Measurements from ENCODE around the gene PIM2.

Gene PIM2

DNA sequence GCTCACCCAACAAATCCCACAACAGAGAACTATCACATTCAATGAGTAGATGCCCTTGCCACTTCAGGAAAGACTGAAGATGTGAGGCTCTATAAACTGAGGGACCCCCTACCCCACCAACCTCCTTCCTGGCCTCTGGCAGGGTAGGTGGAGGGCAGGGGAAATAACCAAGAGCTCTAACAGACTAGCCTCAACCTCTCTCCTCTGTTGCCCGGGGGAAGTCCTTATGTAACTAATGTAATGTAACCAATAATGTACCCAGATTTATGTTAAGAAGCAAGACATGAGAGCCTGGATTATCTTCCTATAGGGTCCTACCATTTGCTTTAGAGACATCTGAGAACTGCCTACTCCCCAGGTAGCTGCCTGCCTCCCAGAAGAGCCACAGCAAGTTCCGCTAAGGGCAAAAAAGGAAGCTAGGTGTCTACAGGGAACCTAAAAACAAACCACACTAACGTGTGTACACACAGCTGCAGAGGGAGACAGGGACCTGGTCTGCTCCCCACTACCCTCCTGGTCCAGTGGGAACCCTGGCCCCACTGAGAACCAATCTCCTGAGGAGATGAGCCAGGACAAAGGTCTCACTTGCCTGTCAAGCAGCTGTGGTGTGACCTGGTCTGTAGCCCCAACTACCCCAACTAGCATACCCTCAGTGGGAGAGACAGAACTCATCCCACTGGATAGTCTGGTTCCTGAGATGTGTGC, 20.9 kb upstream of the PIM2 start:
- TF ChIP-seq POLR2AphosphoS5 (IDR thresholded peaks at IDR 0.05; ENCODE audit: low read depth, low read length) = no peak
- no peak for TF ChIP-seq SIN3A (IDR thresholded peaks at IDR 0.05; ENCODE audit: borderline replicate concordance, insufficient read depth, low read length)

DNA sequence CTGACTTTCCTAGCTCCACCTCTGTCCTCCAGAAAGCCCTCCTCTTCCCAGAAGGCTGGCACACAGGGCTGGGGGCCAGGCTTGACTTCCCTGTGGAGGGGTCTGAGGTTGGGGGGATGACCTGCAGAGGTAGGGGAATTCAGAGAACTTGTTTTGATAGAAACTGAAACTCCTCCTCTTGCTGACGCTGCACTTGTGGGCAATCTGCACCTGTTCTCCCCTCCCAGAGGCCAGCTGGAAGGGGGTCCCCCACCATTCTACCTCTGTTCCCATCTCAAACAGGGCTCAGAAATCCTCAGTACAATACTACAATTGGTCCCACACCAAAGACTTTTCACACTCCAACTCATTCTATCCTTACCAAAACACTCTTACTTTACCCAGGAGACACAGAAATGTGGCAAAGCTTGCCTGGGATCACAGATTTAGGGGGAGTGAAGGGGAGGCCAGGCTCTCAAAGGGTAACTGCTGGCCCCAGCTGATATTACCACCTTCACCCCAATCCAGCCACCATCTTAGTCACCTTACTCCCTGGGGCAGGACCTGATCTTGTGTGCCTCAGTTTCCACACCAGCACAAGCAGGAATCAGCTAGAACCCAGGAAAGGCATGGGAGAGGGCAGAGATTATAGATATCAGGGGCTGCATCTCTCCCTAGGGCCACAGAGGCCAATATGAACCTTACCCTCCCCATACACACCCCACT, 20.0 kb upstream of the PIM2 start:
- TF ChIP-seq SIN3A (IDR thresholded peaks at IDR 0.05; ENCODE audit: borderline replicate concordance, insufficient read depth, low read length) = no peak
- no peak for TF ChIP-seq POLR2AphosphoS5 (IDR thresholded peaks at IDR 0.05; ENCODE audit: low read depth, low read length)
- TF ChIP-seq, protein P1, sequence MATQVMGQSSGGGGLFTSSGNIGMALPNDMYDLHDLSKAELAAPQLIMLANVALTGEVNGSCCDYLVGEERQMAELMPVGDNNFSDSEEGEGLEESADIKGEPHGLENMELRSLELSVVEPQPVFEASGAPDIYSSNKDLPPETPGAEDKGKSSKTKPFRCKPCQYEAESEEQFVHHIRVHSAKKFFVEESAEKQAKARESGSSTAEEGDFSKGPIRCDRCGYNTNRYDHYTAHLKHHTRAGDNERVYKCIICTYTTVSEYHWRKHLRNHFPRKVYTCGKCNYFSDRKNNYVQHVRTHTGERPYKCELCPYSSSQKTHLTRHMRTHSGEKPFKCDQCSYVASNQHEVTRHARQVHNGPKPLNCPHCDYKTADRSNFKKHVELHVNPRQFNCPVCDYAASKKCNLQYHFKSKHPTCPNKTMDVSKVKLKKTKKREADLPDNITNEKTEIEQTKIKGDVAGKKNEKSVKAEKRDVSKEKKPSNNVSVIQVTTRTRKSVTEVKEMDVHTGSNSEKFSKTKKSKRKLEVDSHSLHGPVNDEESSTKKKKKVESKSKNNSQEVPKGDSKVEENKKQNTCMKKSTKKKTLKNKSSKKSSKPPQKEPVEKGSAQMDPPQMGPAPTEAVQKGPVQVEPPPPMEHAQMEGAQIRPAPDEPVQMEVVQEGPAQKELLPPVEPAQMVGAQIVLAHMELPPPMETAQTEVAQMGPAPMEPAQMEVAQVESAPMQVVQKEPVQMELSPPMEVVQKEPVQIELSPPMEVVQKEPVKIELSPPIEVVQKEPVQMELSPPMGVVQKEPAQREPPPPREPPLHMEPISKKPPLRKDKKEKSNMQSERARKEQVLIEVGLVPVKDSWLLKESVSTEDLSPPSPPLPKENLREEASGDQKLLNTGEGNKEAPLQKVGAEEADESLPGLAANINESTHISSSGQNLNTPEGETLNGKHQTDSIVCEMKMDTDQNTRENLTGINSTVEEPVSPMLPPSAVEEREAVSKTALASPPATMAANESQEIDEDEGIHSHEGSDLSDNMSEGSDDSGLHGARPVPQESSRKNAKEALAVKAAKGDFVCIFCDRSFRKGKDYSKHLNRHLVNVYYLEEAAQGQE (IDR thresholded peaks at IDR 0.05; ENCODE audit: insufficient read depth in 1 of 2, low read depth in 2 of 2, low read length in 2 of 2) = no peak
- no peak for TF ChIP-seq TAF1 (IDR thresholded peaks at IDR 0.05; ENCODE audit: borderline replicate concordance, insufficient read depth, low read length)
- TF ChIP-seq FOXP2 (optimal IDR thresholded peaks at IDR 0.05; ENCODE audit: borderline replicate concordance, extremely low read depth, extremely low read length, insufficient read depth) = no peak

DNA sequence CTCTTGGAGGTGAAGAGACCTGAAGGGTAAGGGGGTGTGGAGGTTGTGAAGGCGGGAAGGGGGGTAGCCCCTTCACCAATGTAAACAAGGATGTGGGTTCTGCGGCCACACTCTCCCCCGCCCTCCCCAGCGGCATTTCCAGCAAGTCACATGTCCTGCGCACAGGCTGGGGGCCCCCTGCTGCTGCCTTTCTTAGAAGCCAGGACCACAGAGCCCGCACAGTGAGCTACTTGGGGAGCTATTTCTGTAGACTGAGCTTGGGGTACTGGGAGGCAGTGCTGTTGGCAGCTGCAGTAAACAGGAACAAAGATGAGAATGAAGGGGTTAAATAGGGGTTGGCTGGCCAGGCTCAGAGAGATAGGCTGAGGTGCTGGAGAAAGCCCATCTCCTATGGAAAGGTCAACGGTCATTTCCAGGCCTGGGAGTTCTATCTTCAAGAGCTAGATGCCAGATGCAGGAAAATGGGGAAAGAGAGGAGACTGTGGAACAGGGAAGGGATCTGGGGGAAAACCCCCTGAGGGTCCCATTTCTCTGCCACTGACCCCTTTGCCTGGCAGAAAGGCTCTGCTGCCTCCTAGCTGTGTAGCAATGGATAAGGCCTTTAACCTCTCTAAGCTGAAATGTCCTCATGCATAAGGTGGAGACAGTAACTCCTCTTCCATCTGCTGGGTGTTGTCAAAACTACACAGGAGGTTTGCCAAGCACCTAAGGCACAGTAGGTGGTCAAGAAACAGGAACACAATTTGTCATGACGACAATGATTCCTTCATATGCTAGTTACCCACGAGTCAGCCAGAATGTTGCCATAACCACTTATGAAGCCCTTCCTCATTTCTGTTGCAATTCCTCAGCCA, 18.5 kb upstream of the PIM2 start:
- TF ChIP-seq POLR2AphosphoS5 (IDR thresholded peaks at IDR 0.05; ENCODE audit: low read depth, low read length) (no peak), TAF1 (IDR thresholded peaks at IDR 0.05; ENCODE audit: borderline replicate concordance, insufficient read depth, low read length) (no peak), FOXP2 (optimal IDR thresholded peaks at IDR 0.05; ENCODE audit: borderline replicate concordance, extremely low read depth, extremely low read length, insufficient read depth) (peak; percentile 25)

DNA sequence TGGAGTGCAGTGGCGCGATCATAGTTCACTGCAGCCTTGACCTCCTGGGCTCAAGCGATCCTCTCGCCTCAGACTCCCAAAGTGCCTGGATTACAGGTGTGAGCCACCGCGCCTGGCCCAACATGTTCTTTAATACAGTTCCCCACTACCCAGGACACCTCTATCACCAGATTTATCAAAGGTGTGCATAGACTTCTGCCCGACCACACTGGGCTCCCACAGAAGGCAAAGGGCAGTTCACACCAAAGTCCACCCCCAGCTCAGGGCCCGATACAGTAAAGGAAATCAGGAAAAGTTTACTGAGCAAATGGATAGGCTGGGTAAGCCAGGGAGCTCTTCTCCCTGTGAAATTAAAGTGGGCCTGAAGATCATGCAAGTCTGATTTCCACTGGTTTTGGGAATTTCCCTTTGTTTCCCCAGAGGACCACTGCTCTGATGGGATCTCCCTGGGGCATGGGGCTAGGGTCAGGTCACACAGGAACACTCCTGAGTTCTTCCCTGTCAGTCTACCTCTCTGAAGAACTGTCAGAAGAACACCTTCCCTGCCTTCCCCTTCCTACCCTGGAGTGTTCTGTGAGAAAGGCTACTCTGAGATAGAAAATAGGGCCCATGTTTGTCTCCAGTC, 17.7 kb upstream of the PIM2 start:
- TF ChIP-seq SIN3A (IDR thresholded peaks at IDR 0.05; ENCODE audit: borderline replicate concordance, insufficient read depth, low read length) = no peak
- no peak for TF ChIP-seq TAF1 (IDR thresholded peaks at IDR 0.05; ENCODE audit: borderline replicate concordance, insufficient read depth, low read length)
- no peak for TF ChIP-seq POLR2AphosphoS5 (IDR thresholded peaks at IDR 0.05; ENCODE audit: low read depth, low read length)
- no peak for TF ChIP-seq FOXP2 (optimal IDR thresholded peaks at IDR 0.05; ENCODE audit: borderline replicate concordance, extremely low read depth, extremely low read length, insufficient read depth)
- TF ChIP-seq, protein P1 (IDR thresholded peaks at IDR 0.05; ENCODE audit: insufficient read depth in 1 of 2, low read depth in 2 of 2, low read length in 2 of 2) = no peak

DNA sequence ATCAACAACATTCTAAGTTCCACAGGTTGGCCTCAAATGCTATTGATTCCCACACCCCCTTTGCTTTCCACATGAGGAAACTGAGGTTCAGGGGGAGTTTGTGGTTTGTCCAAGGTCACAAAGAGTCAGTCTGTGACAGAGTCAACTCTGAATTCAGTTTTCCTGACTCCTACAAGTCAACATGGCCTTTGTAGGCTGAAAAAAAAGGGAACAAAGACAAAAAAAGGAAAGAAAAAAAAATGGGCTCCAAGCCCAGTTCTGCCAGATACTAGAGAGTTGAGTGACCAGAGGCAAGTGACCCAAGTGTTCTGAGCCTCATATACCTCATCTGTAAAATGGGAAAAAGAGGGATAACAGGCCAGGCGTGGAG, 16.5 kb upstream of the PIM2 start:
- TF ChIP-seq TAF1 (IDR thresholded peaks at IDR 0.05; ENCODE audit: borderline replicate concordance, insufficient read depth, low read length) (no peak), FOXP2 (optimal IDR thresholded peaks at IDR 0.05; ENCODE audit: borderline replicate concordance, extremely low read depth, extremely low read length, insufficient read depth) (no peak), POLR2AphosphoS5 (IDR thresholded peaks at IDR 0.05; ENCODE audit: low read depth, low read length) (no peak), SIN3A (IDR thresholded peaks at IDR 0.05; ENCODE audit: borderline replicate concordance, insufficient read depth, low read length) (no peak)
- TF ChIP-seq, protein P1 (IDR thresholded peaks at IDR 0.05; ENCODE audit: insufficient read depth in 1 of 2, low read depth in 2 of 2, low read length in 2 of 2) = no peak

Data from PFSK-1 (cell line).